ENCODE results near the gene LGALS16.
"Not testable (repeated sequence)": the region's sequence is repeated elsewhere in the genome, so short reads cannot be mapped to it uniquely, and the experiment has no call there.

LGALS16 gene

DNA sequence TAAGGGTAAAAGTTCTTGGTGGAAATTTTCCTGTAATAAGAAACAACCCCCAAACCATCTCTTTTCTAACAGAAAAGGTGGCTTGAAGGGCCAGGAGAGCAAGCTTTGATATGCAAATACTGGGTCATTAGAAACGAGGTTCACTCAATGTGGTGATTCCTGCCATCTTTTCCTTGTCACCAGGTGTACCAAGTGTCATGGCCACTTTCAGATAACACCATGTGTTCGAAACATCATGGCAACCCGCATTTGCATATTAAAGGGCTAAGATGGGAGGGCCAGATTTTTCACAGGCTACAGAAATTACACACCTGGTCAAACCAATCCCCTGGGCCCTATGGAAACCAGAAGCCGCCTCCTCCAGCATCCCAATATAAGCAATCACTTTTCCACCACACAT, 15.3 kb downstream of the LGALS16 start:
- TF ChIP-seq, protein P1, sequence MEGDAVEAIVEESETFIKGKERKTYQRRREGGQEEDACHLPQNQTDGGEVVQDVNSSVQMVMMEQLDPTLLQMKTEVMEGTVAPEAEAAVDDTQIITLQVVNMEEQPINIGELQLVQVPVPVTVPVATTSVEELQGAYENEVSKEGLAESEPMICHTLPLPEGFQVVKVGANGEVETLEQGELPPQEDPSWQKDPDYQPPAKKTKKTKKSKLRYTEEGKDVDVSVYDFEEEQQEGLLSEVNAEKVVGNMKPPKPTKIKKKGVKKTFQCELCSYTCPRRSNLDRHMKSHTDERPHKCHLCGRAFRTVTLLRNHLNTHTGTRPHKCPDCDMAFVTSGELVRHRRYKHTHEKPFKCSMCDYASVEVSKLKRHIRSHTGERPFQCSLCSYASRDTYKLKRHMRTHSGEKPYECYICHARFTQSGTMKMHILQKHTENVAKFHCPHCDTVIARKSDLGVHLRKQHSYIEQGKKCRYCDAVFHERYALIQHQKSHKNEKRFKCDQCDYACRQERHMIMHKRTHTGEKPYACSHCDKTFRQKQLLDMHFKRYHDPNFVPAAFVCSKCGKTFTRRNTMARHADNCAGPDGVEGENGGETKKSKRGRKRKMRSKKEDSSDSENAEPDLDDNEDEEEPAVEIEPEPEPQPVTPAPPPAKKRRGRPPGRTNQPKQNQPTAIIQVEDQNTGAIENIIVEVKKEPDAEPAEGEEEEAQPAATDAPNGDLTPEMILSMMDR (IDR thresholded peaks at IDR 0.05; ENCODE audit: insufficient read depth, low read length, poor library complexity, severe bottlenecking), result no peak
- no peak for DNase-seq (ENCODE audit: extremely low read depth, insufficient read length)
- Histone ChIP-seq H3K4me3 (replicated peaks; ENCODE audit: low read depth, low read length) (no peak overlapping the region), H3K36me3 (ENCODE audit: control insufficient read depth, insufficient read depth, low read length) (no peaks in the 10 kb centered on the region), H3K27me3 (replicated peaks; ENCODE audit: control insufficient read depth, insufficient read depth, low read length) (no peaks in the 10 kb centered on the region)

DNA sequence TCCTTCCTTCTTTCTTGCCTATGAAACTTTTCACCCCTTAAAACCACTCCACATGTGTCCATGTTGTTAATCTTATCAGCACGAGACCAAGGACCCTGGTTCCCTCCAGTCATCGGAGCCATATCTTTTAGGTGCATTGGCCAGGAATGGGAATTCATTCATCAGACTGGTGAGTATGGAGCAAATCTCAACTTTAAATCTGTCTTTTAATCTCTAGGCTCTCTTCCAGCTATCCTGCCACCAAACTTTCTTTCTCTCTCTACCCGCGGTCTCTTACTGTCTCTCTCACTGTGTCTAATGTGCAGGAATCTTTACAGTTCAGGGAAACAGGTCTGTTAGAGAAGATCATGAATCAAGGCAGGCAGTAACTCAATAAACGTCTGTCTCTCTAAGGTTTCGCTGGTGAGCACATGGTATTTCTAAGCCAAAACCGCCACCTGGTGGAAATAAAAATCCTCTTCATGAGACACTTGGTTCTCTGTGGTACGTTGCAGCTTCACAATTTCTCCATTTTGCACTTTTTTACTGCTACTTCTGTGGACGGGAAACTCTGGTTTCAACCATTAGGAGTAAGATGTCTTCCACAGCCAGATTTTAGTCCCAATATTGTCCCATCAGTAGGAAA, 16.1 kb downstream of the LGALS16 start:
- no peak overlapping the region for H3K4me3 ChIP-seq (replicated peaks; ENCODE audit: low read depth, low read length)
- TF ChIP-seq, protein P1 (IDR thresholded peaks at IDR 0.05; ENCODE audit: insufficient read depth, low read length, poor library complexity, severe bottlenecking), result peak; percentile 49
- no peaks in the 10 kb centered on the region for H3K27me3 ChIP-seq (replicated peaks; ENCODE audit: control insufficient read depth, insufficient read depth, low read length)
- H3K36me3 ChIP-seq (ENCODE audit: control insufficient read depth, insufficient read depth, low read length), result no peaks in the 10 kb centered on the region
- DNase-seq (ENCODE audit: extremely low read depth, insufficient read length), result no peak

DNA sequence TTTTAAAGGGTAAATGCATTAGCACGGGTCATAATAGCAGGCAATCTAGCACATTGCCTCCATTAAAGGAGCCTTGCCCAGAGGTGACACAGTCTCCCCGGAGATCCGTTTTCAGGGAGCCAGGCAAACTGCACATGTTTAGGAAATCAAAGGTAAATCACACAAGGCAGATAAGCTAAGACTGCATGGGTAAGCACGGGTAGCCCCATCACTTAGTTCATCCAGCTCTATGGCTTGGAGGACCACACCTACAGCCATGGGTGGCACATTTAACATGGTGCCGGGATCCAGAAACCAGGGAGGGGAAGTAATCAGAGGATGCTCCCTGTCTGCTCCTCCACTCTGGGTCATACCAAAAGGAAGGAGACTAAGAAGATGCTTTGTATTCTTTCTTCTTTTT, 16.8 kb downstream of the LGALS16 start:
- no peak for DNase-seq (ENCODE audit: extremely low read depth, insufficient read length)
- TF ChIP-seq, protein P1 (IDR thresholded peaks at IDR 0.05; ENCODE audit: insufficient read depth, low read length, poor library complexity, severe bottlenecking), result no peak
- no peaks in the 10 kb centered on the region for H3K36me3 ChIP-seq (ENCODE audit: control insufficient read depth, insufficient read depth, low read length)
- H3K4me3 ChIP-seq (replicated peaks; ENCODE audit: low read depth, low read length), result no peak overlapping the region
- no peaks in the 10 kb centered on the region for H3K27me3 ChIP-seq (replicated peaks; ENCODE audit: control insufficient read depth, insufficient read depth, low read length)

DNA sequence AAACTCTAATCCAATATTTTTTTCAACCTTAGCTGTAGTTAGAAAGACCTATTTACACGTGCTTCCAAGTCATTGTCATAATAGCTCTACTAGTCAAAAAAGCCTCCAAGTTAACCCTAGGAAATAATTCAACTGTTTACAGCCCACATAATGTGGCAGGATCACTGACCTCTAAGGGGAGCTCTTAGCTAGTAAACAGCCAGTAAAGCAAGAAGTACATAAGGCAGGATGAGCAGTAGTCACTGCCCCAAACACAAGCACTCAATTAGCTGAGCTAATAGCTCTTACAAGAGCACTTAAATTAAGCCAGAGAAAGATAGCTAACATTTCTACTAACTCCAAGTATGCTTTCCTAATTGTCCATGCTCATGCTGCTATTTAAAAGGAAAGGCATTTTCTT, 18.1 kb downstream of the LGALS16 start:
- not testable (repeated sequence) for H3K4me3 ChIP-seq (replicated peaks; ENCODE audit: low read depth, low read length); DNase-seq (ENCODE audit: extremely low read depth, insufficient read length); H3K27me3 ChIP-seq (replicated peaks; ENCODE audit: control insufficient read depth, insufficient read depth, low read length); H3K36me3 ChIP-seq (ENCODE audit: control insufficient read depth, insufficient read depth, low read length)
- TF ChIP-seq, protein P1 (IDR thresholded peaks at IDR 0.05; ENCODE audit: insufficient read depth, low read length, poor library complexity, severe bottlenecking), result peak; percentile 53

DNA sequence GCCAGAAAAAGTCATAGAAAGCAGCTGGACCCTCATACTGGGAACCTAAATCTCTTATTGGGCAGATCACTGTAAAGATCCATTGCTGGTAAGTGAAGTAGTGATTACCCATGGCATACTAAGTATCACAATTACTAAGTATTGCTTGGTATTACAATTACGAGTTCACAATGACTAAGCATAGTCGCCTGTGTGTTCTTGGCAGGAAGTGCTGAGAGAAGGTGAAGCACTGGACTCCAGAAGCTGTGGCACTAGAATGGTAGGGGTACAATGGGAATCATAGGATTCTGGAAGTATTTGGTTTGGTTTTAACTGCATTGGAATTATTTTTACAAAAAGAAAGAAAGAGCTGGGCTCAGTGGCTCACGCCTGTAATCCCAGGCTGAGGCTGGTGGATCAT, 20.3 kb downstream of the LGALS16 start:
- Histone ChIP-seq H3K27me3 (replicated peaks; ENCODE audit: control insufficient read depth, insufficient read depth, low read length) (no peaks in the 10 kb centered on the region), H3K36me3 (ENCODE audit: control insufficient read depth, insufficient read depth, low read length) (no peaks in the 10 kb centered on the region), H3K4me3 (replicated peaks; ENCODE audit: low read depth, low read length) (no peak overlapping the region)
- peak; percentile 59 for DNase-seq (ENCODE audit: extremely low read depth, insufficient read length)
- TF ChIP-seq, protein P1 (IDR thresholded peaks at IDR 0.05; ENCODE audit: insufficient read depth, low read length, poor library complexity, severe bottlenecking), result no peak
